ENCODE results near the gene RAVER2.
"Not testable (repeated sequence)": the region's sequence is repeated elsewhere in the genome, so short reads cannot be mapped to it uniquely, and the experiment has no call there.

Gene RAVER2, protein sequence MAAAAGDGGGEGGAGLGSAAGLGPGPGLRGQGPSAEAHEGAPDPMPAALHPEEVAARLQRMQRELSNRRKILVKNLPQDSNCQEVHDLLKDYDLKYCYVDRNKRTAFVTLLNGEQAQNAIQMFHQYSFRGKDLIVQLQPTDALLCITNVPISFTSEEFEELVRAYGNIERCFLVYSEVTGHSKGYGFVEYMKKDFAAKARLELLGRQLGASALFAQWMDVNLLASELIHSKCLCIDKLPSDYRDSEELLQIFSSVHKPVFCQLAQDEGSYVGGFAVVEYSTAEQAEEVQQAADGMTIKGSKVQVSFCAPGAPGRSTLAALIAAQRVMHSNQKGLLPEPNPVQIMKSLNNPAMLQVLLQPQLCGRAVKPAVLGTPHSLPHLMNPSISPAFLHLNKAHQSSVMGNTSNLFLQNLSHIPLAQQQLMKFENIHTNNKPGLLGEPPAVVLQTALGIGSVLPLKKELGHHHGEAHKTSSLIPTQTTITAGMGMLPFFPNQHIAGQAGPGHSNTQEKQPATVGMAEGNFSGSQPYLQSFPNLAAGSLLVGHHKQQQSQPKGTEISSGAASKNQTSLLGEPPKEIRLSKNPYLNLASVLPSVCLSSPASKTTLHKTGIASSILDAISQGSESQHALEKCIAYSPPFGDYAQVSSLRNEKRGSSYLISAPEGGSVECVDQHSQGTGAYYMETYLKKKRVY

DNA sequence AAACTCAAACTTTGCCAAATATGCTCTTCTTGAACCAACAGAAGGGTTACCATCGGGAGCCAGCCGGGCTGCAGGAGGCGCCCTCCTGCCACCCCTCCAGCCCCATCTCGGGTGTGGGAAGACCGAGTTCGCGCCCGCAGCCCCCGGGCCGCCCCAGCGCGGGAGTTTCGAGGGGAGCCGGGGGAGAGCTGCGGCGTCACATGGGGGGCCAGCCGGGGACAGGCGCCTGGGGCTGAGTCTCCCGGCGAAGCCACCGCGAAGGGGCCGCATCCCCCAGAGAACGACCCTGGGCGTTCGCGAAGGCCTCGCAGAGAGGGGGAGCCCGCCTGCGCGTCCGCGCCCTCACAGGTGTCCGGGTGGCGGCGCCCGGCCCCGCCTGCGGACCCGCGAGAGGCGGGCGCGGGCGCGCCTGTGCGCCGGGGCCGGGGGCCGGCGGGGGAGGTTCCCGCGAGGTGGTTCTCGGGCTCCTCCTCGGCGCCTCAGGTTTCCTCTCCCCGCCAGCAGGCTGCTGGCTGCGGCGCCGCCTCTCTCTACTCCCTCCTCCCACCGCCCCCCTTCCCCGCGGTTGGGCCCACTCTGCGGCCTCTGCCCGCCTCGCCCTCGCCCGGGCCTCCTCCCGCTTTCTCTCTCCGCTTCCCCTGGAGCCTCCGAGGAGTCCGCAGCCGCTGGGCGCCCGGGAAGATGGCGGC, at the start of gene RAVER2:
TSS of gene RAVER2 (plus strand) at position 584 of the 689 bp plus-strand sequence. CDS start at position 682, 98 bp downstream.
- DNase-seq (ENCODE audit: low read depth in 2 of 2) = peak; percentile 33 to 36

DNA sequence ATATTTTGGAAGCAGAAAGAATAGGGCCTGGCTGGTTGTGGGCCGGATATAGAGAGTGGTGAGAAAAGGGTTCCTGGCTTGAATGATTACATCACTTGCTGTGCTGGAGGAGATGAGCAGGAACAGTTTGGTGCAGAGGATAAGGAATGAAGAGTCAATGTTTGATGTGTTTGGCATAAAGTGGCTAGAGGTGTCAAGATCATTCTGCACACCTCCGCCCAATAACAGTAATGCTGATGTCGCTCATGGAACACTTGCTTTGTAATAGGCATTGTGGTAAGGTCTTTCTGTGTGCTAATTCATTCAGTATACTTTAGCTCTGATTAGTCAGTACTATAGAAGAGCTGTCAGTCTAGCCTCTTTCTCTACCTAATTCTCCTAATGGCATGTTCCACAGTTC, 48.0 kb upstream of the RAVER2 start:
- DNase-seq (ENCODE audit: low read depth in 2 of 2) = no peak

DNA sequence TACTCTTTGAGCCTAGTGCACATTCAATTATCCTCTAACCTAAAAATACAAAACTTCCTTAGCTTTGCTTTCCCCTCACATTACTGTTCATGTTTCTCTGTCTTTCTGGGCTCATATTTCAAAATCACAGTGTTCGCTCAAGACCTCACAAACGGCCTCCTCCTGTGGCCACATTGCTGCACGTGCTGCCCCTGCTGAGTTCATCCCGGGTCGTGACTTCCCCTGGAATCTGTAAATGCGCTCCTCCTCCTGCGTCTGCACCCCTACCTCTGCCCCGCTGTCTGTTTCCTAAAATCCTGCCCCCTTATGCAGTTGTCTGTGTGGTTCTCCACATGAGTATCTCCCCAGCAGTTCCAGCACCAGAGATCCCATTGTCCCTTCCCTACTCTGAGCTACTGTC, 45.5 kb upstream of the RAVER2 start:
- no peak for DNase-seq (ENCODE audit: low read depth in 2 of 2)

DNA sequence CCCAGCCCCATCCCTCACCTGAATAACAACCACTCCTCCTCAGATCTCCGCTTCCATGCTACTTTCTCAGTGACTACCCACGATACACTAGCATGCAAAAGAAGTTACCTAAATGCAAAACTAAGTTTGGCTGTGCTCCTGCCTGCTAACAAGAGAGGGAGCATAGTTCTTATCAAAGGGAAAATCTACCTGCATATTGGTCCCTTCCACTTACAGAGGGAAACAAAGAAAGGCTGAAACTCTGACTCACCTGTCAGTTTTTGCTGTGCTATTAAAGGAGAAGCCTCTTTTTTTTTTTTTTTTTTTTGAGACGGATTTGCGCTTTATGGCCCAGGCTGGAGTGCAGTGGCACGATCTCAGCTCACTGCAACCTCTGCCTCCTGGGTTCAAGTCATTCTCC, 43.8 kb upstream of the RAVER2 start:
- no peak for DNase-seq (ENCODE audit: low read depth in 2 of 2)

DNA sequence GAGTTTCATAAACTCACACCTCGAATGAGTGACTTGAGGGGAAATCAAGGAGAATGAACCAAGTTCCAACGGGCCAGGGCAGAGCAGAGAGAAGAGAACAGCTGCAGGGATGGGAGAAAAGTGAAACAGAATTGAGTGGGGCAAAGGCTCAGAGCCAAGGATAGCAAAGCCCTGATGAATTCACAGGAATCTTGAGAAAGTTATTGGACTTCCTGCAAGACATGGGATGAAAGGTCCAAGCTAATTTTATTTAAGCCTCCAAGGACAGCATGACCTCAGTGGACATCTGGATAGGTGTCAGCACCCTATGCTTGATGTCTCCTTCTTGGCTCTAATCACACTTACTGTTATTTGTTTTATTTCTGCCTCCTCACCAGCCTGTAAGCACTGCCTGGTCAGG, 43.0 kb upstream of the RAVER2 start:
- DNase-seq (ENCODE audit: low read depth in 2 of 2) = no peak

DNA sequence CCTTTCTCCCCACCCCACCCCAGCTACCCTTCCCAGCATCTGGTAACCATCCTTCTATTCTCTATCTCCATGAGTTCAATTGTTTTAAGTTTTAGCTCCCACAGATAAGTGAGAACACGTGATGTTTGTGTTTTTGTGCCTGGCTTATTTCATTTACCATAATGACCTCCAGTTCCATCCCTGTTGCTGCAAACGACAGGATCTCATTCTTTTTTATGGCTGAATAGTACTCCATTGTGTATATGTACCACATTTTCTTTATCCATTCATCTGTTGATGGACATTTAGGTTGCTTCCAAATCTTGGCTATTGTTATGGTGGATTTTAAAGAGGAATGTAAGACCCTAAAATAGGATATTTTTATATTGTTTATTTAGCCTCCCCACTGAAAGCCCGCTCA, 42.2 kb upstream of the RAVER2 start:
- DNase-seq (ENCODE audit: low read depth in 2 of 2) = not testable (repeated sequence)

DNA sequence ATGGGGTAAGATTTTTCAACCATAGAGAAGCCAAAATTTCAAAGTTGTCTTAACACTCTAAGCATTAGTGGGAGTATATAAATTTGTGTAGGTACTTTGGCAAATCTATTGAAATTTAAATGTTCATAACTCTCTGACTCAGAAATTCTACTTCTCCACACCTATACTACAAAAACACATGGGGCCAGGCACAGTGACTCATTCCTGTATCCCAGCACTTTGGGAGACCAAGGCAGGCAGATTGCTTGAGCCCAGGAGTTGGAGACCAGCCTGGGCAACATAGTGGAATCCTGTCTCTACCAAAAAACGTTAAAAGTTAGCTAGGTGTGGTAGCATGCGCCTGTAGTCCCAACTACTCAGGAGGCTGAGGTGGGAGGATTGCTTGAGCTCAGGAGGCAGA, 41.3 kb upstream of the RAVER2 start:
- DNase-seq (ENCODE audit: low read depth in 2 of 2) = no peak

DNA sequence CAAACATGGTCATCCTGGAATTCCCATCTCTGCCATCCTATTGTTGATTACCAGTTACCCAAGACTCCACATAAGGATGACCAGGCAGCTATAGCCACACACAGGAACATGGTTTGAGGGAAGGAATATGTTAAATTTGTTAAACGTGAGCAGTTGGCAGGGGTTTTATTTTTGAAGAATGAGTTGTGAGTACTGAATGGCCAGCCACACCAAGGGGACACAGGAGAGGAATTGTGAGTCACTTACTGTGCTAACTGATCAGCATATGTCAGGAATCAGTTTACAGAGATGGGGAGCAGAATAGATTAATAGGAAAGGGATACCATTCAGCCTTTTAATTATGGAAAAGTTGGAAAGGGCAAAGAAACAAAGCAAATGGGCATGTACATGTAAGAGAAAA, 39.3 kb upstream of the RAVER2 start:
- no peak for DNase-seq (ENCODE audit: low read depth in 2 of 2)

DNA sequence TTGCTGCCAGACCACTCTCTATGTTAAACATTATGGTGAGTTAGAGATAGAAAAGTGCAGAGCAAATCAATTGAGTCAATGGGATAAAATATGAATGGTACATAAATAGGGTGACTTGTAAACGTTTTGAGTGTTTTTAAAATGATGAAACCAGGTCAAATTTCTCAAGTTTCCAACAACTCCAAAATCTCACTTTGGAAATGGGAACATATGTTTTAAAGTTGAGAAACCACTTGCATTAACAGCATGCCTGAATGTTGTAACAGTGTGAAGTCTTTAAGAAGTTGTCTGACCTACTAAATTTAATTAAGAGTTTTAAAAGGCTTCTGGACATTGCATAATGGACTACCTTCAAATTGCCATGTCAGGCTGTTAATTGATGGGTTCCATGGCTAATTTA, 33.6 kb upstream of the RAVER2 start:
- no peak for DNase-seq (ENCODE audit: low read depth in 2 of 2)

DNA sequence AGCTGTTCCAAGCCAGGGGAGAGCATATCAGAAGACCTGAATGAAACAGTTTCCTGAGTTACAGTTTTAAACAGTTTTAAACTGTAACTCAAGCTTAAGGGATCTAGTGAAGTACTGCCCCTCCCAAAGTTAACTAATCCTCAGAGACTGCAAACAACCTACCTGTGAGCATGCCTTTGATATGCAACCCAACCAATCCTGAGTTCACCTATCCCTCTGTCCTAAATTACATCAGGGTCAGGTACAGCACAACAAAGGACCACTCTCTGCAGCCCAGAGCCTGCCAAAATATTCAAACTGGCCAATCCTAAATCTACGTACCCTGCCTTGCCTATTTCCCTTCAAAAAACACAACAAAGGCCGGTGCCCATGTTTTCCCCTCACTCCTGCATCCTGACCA, 32.8 kb upstream of the RAVER2 start:
- DNase-seq (ENCODE audit: low read depth in 2 of 2) = no peak

DNA sequence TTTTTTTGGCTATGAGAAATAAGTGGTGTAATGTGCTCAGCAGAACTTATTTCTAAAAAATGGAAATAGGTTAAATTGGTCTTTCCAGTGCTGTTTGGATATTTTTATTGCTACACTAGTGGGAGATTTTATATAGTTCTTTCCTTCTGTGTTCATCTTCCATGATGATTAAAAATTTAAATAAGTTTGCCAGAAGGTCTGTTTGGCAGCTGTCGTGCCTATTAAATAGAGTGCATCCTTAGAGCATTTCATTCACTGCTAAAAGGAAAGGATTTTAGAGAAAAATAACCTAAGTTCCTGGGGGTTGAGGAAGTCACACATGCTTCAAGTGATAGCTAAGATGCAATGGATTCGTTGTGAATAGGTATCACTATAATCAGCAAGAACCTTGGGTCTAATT, 29.7 kb upstream of the RAVER2 start:
- no peak for DNase-seq (ENCODE audit: low read depth in 2 of 2)

DNA sequence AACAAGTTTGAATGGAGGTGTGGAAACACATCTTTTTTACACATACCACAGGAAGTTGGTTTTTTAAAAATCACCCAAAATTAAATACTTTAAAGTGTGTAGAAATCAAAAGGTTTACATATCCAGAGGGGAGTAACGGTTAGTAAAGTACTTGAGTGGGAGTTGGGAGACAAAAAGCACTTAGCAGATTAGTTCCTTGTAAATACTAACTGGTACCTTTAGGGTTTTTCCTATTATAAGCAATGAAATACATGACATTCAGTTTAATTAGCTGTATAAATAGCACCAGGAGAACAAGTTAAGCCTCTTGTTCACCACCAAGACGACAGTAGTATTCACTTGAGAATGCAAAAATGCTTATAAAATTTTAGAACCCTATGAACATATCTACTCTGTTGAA, 23.7 kb upstream of the RAVER2 start:
- no peak for DNase-seq (ENCODE audit: low read depth in 2 of 2)

DNA sequence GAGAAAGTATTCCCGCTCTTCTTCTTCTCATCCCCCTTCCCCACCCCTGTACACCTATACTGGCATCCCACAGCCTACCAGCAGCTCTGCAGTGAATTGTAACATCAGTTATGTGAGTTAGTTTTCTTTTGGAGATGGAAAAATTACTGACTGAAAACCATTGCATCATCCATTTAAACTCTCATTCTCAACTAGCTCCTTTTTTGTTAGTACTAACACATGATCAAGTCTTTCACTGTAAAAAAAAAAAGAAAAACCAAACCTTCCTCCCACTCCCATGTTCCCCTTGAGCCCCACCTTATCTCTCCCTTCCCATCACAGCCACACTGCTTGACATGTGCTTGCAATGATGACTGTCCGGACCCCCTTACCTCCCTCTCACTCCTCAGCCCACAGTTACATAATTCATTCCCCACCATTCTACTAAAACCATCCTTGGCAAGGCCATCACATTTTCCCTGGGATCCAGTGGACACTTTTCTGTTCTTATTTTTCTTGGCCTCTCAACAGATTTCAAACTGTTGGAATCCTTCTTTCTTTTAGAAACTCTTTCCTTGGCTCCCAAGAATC, 23.2 kb upstream of the RAVER2 start:
- no peak for DNase-seq (ENCODE audit: low read depth in 2 of 2)

DNA sequence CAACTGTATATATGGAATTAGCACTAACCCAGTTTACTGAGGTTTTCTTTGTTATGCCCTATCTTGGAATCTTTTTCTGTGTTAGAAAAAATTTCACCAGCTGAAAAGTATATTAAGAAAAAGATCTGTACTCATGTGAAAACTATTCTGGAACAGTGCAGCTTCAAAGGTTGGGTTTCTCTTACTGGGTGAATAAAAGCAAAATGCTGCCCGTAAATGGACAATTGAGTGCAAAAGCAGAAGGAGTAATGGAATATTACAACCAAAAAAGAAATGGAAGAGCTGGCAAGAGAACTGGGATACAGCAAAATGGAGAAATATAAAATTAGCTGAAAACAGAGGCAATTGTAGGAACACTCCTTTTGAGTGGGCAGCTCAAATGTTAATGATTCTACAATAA, 17.0 kb upstream of the RAVER2 start:
- DNase-seq (ENCODE audit: low read depth in 2 of 2) = no peak

DNA sequence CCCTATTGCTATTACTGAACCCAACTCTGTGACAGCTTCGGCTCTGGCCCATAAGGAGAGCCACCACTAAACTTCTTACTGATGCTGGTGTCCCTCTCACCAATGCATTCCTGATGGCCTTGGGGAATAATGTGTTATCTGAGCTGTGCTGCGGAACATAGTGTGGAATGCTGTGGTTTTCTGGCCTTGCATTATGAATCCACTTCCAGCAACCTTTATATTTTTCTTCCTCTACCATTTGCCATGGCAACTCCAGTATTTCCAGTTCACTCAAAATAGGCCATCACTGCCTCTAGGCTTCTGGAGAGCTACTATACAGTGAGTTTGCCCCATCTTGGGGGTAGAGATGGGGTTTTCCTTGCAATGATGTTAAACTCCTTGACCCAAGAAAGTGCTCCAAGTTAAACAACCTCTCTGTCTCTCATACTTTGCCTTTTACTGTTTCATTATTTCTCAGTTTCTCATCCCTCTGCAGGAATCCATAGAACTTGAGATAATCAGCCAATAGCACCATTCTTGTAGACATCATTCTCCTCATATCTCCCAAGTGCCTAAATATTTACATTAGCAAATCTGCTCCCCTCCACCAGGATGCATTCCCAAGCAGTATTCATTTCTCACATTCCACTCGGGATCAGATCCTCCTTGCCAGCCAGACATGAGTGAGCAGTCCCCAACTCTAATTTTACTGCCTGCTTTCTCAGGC, 11.1 kb upstream of the RAVER2 start:
- DNase-seq (ENCODE audit: low read depth in 2 of 2) = no peak

DNA sequence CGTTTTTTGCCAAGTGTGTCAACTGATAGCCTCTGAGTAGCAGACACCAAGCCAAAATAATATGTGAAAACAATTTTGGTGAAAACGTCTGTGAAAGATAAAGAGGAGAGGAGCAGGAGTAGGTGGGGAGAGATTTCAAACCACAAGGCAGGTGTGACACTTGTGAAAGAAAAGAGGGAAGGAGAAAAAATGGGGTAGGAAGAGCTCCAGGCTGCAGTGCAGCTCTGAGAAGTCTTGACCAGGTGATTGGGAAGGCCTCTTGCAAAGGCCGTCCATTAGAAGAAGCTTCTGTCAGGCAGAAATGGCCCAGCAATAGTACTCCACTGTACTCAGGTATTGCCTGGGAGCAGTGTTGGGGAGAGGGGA, 10.6 kb upstream of the RAVER2 start:
- DNase-seq (ENCODE audit: low read depth in 2 of 2) = no peak

DNA sequence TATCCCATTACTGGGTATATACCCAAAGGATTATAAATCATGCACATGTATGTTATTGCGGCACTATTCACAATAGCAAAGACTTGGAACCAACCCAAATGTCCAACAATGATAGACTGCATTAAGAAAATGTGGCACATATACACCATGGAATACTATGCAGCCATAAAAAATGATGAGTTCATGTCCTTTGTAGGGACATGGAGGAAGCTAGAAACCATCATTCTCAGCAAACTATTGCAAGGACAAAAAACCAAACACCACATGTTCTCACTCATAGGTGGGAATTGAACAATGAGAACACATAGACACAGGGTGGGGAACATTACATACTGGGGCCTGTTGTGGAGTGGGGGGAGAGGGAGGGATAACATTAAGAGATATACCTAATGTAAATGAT, 4.2 kb upstream of the RAVER2 start:
- not testable (repeated sequence) for DNase-seq (ENCODE audit: low read depth in 2 of 2)

DNA sequence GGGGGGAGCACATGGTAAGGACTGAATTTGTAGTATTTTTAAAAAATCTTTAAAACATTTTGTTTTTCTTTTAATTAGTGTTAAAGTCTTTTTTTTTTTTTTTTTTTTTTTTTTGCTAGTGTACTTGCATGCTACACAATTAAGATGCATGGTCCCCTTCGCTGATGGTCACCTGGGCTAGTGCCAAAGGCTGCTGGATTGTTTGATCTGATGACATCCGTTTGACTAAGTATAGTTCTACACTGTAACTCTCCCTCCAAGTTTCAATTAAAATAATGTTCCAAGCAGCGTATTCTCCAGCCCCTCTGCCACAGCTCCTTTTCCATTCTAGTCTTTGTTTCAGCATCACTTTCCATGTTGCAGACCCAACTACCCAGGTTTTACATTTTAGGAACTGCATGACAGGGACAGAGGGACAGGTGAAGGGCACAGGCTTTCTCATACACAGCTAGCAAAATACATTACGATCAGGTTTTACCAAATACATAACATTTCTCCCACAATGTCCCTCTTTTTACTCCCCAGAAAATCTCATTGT, 852 bp upstream of the RAVER2 start:
- DNase-seq (ENCODE audit: low read depth in 2 of 2) = no peak

DNA sequence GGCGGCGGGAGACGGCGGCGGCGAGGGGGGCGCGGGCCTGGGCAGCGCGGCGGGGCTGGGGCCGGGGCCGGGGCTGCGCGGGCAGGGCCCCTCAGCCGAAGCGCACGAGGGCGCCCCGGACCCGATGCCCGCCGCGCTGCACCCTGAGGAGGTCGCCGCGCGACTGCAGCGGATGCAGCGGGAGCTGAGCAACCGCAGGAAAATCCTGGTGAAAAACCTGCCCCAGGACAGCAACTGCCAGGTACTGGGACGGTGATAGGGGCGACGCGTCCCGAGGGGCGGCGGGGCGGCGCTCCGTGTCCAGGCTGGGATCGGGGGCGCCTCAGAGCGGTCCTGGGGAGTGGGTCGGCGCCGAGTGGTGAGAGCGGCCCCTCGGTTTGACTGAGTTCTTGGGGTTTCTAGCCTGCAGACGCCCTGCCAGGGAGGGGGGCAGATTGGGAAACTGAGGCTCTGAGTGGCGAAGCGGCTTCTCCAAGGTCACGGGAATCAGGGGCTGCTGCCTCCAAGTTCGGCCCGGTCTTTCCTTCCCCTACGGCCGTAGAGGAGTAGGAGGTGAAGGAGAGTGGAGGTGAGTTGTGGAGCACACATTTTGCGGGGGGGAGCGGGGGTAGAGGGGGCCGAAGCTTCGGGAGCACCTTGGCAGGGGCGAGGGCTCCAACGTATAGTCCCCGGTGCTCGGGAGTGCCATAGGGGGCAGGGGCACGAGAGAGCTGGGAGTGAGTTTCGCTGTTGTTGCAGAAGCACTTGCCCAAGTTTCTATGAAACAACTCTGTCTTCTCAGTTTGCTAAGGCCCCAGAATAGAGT, 508 bp downstream of the RAVER2 start:
- DNase-seq (ENCODE audit: low read depth in 2 of 2) = no peak

DNA sequence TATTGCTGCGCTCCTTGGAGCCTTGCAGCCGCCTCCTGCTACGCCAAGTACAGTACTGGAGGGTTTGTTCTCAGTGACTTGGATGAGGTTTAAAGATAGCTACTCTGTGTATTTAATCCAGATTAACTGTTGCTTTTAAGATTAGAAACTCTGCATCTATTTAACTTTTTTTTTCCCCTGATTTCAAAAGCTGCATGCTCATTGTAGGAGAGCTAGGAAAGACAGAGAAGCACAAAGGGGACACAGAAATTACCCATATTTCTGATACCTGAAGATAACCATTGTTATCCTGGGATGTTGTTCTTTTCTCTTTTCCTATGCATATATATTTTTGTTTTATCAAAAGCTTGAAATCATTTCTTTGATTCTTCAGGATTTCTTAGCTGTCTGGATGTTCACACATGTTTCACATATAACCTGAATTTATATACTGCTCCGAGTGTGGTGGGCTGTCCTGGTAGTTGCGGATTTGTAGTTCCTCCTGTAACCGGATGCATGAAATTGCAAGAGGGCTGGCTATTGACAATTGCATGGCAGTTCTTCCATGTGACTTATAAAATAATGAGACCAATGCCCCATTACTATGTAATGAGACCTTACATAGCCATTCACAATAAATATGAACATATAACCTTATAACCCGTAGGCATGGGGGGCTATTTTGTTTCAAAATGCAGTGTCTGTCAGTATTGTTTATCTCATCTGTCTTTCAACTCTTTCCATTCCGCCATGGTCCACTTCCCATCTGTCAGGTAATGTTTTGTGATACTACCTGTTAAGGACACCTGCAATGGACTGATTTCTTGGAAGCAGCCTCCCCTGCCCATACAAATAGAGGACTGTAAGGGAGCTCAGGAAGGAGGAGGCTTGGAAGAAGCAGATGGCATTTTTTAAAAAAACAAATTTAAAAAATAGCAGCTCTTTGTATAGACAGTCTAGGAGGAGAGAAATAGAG, 1.4 kb downstream of the RAVER2 start:
- DNase-seq (ENCODE audit: low read depth in 2 of 2) = no peak
